Measurements from ENCODE around the gene ORAI2.
"Not testable (repeated sequence)": the region's sequence is repeated elsewhere in the genome, so short reads cannot be mapped to it uniquely, and the experiment has no call there.

Gene ORAI2

DNA sequence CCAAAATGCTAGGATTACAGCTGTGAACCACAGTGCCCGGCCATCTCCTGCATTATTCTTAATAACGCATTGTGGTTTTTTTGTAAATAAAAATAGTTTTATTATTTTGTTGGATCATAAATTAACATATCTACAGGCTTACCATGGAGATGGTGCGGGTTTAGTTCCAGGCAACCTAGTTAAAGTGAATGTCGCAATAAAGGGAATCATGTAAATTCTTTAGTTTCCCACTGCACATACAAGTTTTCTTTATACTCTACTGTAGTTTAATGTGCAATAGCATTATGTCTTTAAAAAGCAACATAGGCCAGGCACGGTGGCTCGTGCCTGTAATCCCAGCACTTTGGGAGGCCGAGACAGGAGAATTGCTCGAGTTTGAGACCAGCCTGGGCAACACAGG is 34.8 kb upstream of the ORAI2 start:
- H3K9me3 ChIP-seq: no peaks in the 10 kb centered on the region
- no peaks in the 10 kb centered on the region for H3K27me3 ChIP-seq
- H3K4me3 ChIP-seq: no peak overlapping the region
- peaks cover 24% of the 10 kb centered on the region for H3K4me1 ChIP-seq
- peak; percentile 55; the same call in 1 of the 2 replicates for TF ChIP-seq Cebpa-rat (IDR thresholded peaks at IDR 0.05)
- H3K4me2 ChIP-seq: no peak overlapping the region
- H3K27ac ChIP-seq: no peak overlapping the region
- H4K20me1 ChIP-seq: peaks cover 28% of the 10 kb centered on the region
- H3K9ac ChIP-seq: no peak overlapping the region
- peaks cover 68% of the 10 kb centered on the region for H3K36me3 ChIP-seq

DNA sequence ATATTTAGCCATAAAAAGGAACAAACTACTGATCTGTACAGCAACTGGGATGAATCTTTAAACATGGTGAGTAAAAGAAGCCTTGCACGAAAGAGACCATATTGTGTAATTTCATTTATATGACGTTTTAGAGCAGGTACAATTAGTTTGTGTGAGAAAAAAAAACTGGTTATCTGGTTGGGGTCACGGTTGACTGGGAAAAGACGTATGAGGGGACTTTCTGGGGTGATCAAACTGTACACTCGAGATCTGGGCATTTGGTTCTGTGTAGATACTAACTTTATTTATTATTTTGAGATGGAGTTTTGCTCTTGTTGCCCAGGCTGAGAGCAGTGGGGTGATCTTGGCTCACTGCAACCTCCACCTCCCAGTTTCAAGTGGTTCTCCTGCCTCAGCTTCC is 33.0 kb upstream of the ORAI2 start:
- H3K36me3 ChIP-seq: peaks cover 70% of the 10 kb centered on the region
- no peak overlapping the region for H3K9ac ChIP-seq
- H3K4me1 ChIP-seq: peaks cover 25% of the 10 kb centered on the region
- TF ChIP-seq Cebpa-rat (IDR thresholded peaks at IDR 0.05): no peak
- no peak overlapping the region for H3K4me3 ChIP-seq
- no peak overlapping the region for H3K27ac ChIP-seq
- peaks cover 31% of the 10 kb centered on the region for H4K20me1 ChIP-seq
- no peaks in the 10 kb centered on the region for H3K27me3 ChIP-seq
- H3K4me2 ChIP-seq: no peak overlapping the region
- no peaks in the 10 kb centered on the region for H3K9me3 ChIP-seq

DNA sequence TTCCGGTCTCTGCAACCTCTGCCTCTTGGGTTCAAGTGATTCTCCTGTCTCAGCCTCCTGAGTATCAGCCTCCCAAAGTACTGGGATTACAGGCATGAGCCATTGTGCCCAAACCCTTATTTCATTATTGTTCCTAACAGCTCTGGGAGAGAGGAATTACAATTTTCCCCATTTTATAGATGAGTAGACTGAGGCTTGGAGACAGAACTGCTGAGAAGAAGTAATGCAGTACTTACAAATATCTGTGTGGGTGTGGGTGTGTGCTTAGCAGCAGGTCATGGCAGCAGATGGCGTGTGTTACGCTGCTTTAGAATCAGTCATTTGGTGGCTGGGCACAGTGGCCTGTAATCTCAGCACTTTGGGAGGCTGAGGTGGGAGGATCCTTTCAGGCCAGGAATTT is 29.8 kb upstream of the ORAI2 start:
- Histone ChIP-seq H3K9ac (no peak overlapping the region), H3K36me3 (peaks cover 95% of the 10 kb centered on the region), H4K20me1 (peaks cover 35% of the 10 kb centered on the region), H3K9me3 (no peaks in the 10 kb centered on the region), H3K27me3 (no peaks in the 10 kb centered on the region), H3K27ac (no peak overlapping the region), H3K4me2 (no peak overlapping the region), H3K4me1 (peaks cover 26% of the 10 kb centered on the region), H3K4me3 (no peak overlapping the region)
- TF ChIP-seq Cebpa-rat (IDR thresholded peaks at IDR 0.05): no peak

DNA sequence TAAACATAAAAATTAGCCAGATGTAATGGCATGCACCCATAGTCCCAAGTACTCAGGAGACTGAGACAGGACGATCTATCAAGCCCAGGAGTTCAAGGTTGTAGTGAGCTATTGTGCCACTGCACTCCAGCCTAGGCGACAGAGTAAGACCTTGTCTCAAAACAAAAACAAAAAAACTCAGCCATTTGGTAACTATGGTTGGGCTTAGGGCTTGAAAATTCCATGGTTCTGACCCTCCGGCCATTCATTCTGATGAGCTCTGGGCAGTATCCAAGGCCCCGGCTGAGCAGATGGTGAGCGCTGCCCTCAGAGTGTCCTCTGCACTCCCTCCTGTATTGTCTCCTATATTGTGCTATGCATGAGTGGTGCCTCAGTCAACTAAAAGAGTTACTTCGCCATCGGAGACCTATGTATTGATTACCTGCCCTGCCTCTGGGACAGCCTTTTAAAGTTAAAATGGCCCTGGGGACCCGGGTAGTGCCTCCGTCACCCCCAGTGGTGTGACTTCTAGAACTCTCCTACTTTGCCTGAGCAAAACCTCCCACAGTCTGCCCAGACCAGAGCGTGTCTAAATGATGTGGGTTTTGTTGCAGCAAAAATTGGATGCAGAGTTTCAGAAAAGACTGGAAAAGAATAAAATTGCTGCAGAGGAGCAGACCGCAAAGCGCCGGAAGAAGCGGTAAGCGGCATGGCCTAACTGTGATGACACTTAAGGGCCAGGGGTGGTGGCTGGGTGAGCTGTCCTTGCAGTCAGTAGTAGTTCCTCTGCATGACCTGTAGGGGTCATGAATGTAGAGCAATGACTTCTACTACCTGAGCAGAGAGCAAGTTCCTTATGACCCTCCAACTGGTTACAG is 29.1 kb upstream of the ORAI2 start:
- H3K4me3 ChIP-seq: no peak overlapping the region

DNA sequence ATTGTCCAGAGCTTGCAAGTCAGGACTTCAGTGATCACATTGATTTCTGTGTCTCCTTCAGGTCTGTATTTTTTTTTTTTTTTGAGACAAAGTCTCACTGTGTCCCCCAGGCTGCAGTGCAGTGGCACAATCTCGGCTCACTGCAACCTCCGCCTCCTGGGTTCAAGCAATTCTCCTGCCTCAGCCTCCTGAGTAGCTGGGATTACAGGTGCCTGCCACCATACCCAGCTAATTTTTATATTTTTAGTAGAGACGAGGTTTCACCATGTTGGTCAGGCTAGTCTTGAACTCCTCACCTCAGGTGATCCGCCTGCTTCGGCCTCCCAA is 28.6 kb upstream of the ORAI2 start:
- not testable (repeated sequence) for H3K27ac ChIP-seq, H3K9ac ChIP-seq, H3K4me2 ChIP-seq, H3K4me3 ChIP-seq, H3K27me3 ChIP-seq, H3K9me3 ChIP-seq
- Histone ChIP-seq H3K4me1 (peaks cover 36% of the 10 kb centered on the region), H4K20me1 (peaks cover 36% of the 10 kb centered on the region), H3K36me3 (peaks cover 93% of the 10 kb centered on the region)

More for the DNA sequence above, 29.1 kb upstream of the ORAI2 start:
- Histone ChIP-seq H3K4me1 (peaks cover 33% of the 10 kb centered on the region), H3K36me3 (peaks cover 93% of the 10 kb centered on the region), H3K27ac (no peak overlapping the region), H3K27me3 (no peaks in the 10 kb centered on the region), H3K9ac (no peak overlapping the region; the same call in 1 of the 2 replicates), H4K20me1 (peaks cover 36% of the 10 kb centered on the region), H3K4me2 (peak overlapping the region; percentile 43), H3K9me3 (peaks cover 2% of the 10 kb centered on the region)
- no peak for TF ChIP-seq Cebpa-rat (IDR thresholded peaks at IDR 0.05)

DNA sequence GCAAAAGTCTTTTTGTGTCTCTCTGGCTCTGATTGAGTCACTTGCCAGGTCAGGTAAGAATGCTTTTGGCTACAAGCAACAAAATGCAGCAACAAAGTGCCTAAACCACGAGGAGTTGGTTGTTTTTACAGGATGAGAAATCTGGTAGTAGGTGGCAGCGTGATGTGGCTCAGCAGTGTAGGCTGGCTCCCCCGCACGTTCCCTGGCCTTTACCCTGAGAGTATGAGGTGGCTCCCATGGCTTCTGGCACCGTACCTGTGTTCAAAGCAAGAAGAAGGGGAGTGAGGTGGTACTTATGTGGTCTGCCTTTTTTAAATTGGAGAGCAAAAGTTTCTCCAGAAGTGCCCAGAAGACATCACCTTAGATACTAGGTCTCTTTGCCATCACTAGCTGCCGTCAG is 25.5 kb upstream of the ORAI2 start:
- Histone ChIP-seq H3K4me1 (peaks cover 48% of the 10 kb centered on the region), H3K9me3 (peaks cover 19% of the 10 kb centered on the region), H3K27ac (peak overlapping the region; percentile 56), H3K27me3 (no peaks in the 10 kb centered on the region), H3K4me2 (peak overlapping the region; percentile 83), H3K4me3 (no peak overlapping the region), H3K36me3 (peaks cover 93% of the 10 kb centered on the region), H4K20me1 (peaks cover 32% of the 10 kb centered on the region), H3K9ac (peak overlapping the region; percentile 42; the same call in 1 of the 2 replicates)
- no peak for TF ChIP-seq Cebpa-rat (IDR thresholded peaks at IDR 0.05)

DNA sequence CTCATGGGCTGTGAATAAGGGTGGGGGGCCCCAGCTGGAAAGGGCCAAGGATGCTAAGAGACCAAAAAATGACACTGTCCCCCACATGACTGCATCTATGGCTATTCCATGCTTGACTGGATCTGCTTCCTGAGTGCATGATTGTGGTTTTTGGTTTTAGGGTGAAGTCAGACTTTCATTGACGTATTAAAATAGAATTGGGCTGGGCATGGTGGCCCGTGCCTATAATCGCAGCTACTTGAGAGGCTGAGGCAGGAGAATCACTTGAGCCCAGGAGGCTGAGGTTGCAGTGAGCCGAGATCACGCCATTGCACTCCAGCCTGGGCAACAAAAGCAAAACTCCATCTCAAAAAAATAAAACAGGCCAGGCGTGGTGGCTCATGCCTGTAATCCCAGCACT is 24.8 kb upstream of the ORAI2 start:
- Histone ChIP-seq H3K36me3 (peaks cover 93% of the 10 kb centered on the region), H3K4me2 (peak overlapping the region; percentile 83), H4K20me1 (peaks cover 28% of the 10 kb centered on the region), H3K27ac (peak overlapping the region; percentile 56), H3K9me3 (peaks cover 19% of the 10 kb centered on the region), H3K4me1 (peaks cover 51% of the 10 kb centered on the region)
- not testable (repeated sequence) for H3K27me3 ChIP-seq, H3K4me3 ChIP-seq, H3K9ac ChIP-seq

DNA sequence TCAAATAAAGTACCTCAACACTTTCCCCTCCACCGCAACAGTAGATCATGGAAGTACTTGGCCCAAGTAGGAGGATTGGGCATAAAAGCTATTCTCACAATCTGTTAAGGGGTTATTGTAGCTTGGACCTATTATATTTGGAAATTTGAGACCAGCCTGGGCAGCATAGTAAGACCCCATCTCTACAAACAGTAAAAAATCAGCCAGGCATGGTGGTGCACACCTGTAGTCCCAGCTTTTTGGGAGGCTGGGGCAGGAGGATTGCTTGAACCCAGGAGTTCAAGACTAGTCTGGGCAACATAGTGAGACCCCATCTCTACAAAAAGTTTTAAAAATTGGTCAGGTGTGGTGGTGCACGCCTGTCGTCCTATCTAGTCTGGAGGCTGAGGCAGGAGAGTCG is 24.0 kb upstream of the ORAI2 start:
- H4K20me1 ChIP-seq: peaks cover 20% of the 10 kb centered on the region
- H3K4me1 ChIP-seq: peaks cover 45% of the 10 kb centered on the region
- peak overlapping the region; percentile 83 for H3K4me2 ChIP-seq
- TF ChIP-seq Cebpa-rat (IDR thresholded peaks at IDR 0.05): no peak
- peak overlapping the region; percentile 30; the same call in 1 of the 2 replicates for H3K4me3 ChIP-seq
- 0 out of 2 replicates have a peak overlapping the region, but pooled peaks have one; percentile 33 for H3K27ac ChIP-seq
- H3K9ac ChIP-seq: no peak overlapping the region
- no peaks in the 10 kb centered on the region for H3K27me3 ChIP-seq
- H3K36me3 ChIP-seq: peaks cover 93% of the 10 kb centered on the region
- peaks cover 19% of the 10 kb centered on the region for H3K9me3 ChIP-seq

DNA sequence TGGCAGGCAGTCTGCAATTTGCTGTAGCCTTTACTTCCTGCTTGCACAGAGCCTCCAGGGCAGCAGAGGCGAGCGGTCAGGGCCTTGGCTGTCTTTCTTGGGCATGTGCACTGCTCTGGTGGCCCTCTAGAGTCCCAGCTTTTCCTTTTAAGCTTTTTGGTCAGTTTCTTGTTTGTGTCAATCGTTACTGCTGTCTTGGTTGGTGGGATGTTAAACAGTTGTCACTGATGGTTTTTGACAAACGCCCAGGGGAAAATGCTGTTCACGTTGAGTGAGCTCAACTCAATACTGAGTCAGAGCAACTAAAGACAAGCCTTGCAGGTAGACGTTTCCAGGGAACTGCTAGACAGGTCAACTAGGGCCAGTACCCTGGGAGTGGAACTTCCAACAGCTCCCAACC is 23.3 kb upstream of the ORAI2 start:
- Histone ChIP-seq H3K27ac (no peak overlapping the region), H3K36me3 (peaks cover 94% of the 10 kb centered on the region), H3K4me2 (no peak overlapping the region), H3K9me3 (peaks cover 19% of the 10 kb centered on the region), H3K4me1 (peaks cover 47% of the 10 kb centered on the region), H3K4me3 (peak overlapping the region; percentile 30; the same call in 1 of the 2 replicates), H4K20me1 (peaks cover 19% of the 10 kb centered on the region), H3K9ac (no peak overlapping the region), H3K27me3 (no peaks in the 10 kb centered on the region)
- no peak for TF ChIP-seq Cebpa-rat (IDR thresholded peaks at IDR 0.05)

DNA sequence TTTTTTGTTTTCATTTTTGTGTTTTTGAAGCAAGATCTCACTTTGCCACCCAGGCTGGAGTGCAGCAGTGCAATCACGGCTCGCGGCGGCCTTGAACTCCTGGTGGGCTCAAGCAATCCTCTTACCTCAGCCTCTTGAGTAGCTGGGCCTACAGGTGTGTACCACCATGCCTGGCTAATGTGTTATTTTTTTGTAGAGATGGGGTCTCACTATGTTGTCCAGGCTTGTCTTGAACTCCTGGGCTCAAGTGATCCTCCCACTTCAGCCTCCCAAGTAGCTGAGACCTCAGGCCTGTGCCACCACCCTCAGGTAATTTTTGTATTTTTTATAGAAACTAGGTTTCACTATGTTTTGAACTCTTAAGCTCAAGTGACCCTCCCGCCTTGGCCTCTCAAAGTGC is 22.5 kb upstream of the ORAI2 start:
- no peak overlapping the region for H3K9ac ChIP-seq
- TF ChIP-seq Cebpa-rat (IDR thresholded peaks at IDR 0.05): no peak
- peaks cover 19% of the 10 kb centered on the region for H3K9me3 ChIP-seq
- H3K36me3 ChIP-seq: peaks cover 94% of the 10 kb centered on the region
- peaks cover 55% of the 10 kb centered on the region for H3K4me1 ChIP-seq
- H3K4me3 ChIP-seq: no peak overlapping the region
- H3K27me3 ChIP-seq: no peaks in the 10 kb centered on the region
- H3K4me2 ChIP-seq: no peak overlapping the region
- H4K20me1 ChIP-seq: peaks cover 16% of the 10 kb centered on the region
- no peak overlapping the region for H3K27ac ChIP-seq
